H1 (cell line): Measurements from ENCODE around the gene STX4. TPM values are rescaled to one million over a fixed set of nuclear protein-coding genes. Genes with fewer than 3 reads are reported as not detected.
A peak's percentile ranks its signal among the peaks of the same experiment; 100 is the strongest.

Experiments used
- CTCF ChIA-PET: fragments of 300-600 bp; sonication (Branson Sonifier 250); formaldehyde crosslinking; loops from one replicate; lab custom pipeline; 2021; ENCODE audit not compliant: partially characterized antibody; lab: Charles Lee
- POLR2A ChIA-PET: fragments of 300-600 bp; sonication (Branson Sonifier 250); formaldehyde crosslinking; loops from one replicate; lab custom pipeline; 2021; ENCODE audit warnings: inconsistent platforms; ENCODE audit not compliant: partially characterized antibody; lab: Charles Lee
- DNase-seq, 2 experiments: peaks; one replicate each; pipeline versions ENCODE4 v3.0.0 to v3.0.0-alpha.2; 2010 to 2022; ENCODE audit warnings: low spot score in 2 of 2, low read depth in 1 of 2, mixed read lengths in 1 of 2
- FAIRE-seq: peaks from 2 replicates; lab custom pipeline; 2011; peaks lifted over from hg19 to GRCh38; lab: Jason Lieb, UNC
- H2AFZ ChIP-seq: 2 replicates; pipeline ENCODE4 v1.8.1; 2012; ENCODE audit warnings: low read length, inconsistent platforms
- H2AK5ac ChIP-seq: 2 replicates; pipeline ENCODE4 v1.6.1; 2013; ENCODE audit warnings: low read depth, low read length
- H2BK120ac ChIP-seq: replicated peaks from 2 replicates; pipeline ENCODE3; 2013; ENCODE audit warnings: low read depth, low read length, inconsistent platforms
- H2BK12ac ChIP-seq: 2 replicates; pipeline ENCODE4 v1.6.1; 2013; ENCODE audit warnings: low read depth, low read length
- H2BK15ac ChIP-seq: 2 replicates; pipeline ENCODE4 v1.6.1; 2013; ENCODE audit warnings: low read length
- H2BK20ac ChIP-seq: 2 replicates; pipeline ENCODE4 v1.6.1; 2013; ENCODE audit warnings: low read length
- H2BK5ac ChIP-seq: 2 replicates; pipeline ENCODE4 v1.6.1; 2013; ENCODE audit warnings: low read depth, low read length
- H3K14ac ChIP-seq: 2 replicates; pipeline ENCODE4 v1.6.1; 2013; ENCODE audit warnings: inconsistent platforms; ENCODE audit not compliant: insufficient read length
- H3K18ac ChIP-seq: 2 replicates; pipeline ENCODE4 v1.6.1; 2013; ENCODE audit warnings: low read length; ENCODE audit errors: extremely low read depth
- H3K23ac ChIP-seq: 2 replicates; pipeline ENCODE4 v1.6.1; 2013; ENCODE audit warnings: inconsistent platforms; ENCODE audit not compliant: insufficient read length
- H3K23me2 ChIP-seq: 2 replicates; pipeline ENCODE4 v1.6.1; 2013; ENCODE audit warnings: low read depth, low read length
- H3K27ac ChIP-seq: 2 replicates; pipeline ENCODE4 v1.6.1; 2011; ENCODE audit warnings: low read depth, low read length, inconsistent platforms
- H3K27me3 ChIP-seq, 4 experiments: replicated peaks in 1 of 4; 1 replicate in 1 of 4; 2 replicates in 3 of 4; pipeline versions ENCODE4 v1.6.1 to v1.8.1; 2011 to 2013; ENCODE audit warnings: low read length in 3 of 4, mild to moderate bottlenecking in 3 of 4, inconsistent platforms in 2 of 4, mixed read lengths in 2 of 4, moderate library complexity in 1 of 4; ENCODE audit not compliant: control insufficient read depth in 3 of 4, insufficient read depth in 3 of 4; ENCODE audit errors: extremely low read depth in 1 of 4
- H3K36me3 ChIP-seq, 4 experiments: 2 replicates each; pipeline versions ENCODE4 v1.6.1 to v1.8.1; 2011 to 2013; ENCODE audit warnings: mild to moderate bottlenecking in 4 of 4, low read length in 3 of 4, moderate library complexity in 2 of 4, control low read depth in 1 of 4, inconsistent platforms in 1 of 4; ENCODE audit not compliant: insufficient read depth in 4 of 4, control insufficient read depth in 2 of 4
- H3K4ac ChIP-seq: replicated peaks from 2 replicates; pipeline ENCODE3; 2013; ENCODE audit warnings: low read length, low read depth, mixed read lengths, inconsistent platforms; ENCODE audit not compliant: insufficient read length
- H3K4me1 ChIP-seq, 4 experiments: replicated peaks in 1 of 4; 1 replicate in 1 of 4; 2 replicates in 3 of 4; pipeline versions ENCODE4 v1.6.1 to v1.8.1; 2011 to 2013; ENCODE audit warnings: low read length in 3 of 4, inconsistent platforms in 2 of 4, mixed read lengths in 1 of 4; ENCODE audit not compliant: insufficient read depth in 4 of 4, control insufficient read depth in 3 of 4
- H3K4me2 ChIP-seq, 2 experiments: 2 replicates each; pipeline versions ENCODE4 v1.6.1 to v1.8.1; 2011 to 2013; ENCODE audit warnings: low read depth in 2 of 2, low read length in 2 of 2, control low read depth in 1 of 2, inconsistent platforms in 1 of 2, mild to moderate bottlenecking in 1 of 2; ENCODE audit not compliant: insufficient read depth in 1 of 2
- H3K4me3 ChIP-seq, 4 experiments: fragments of 200-600, 300-600 bp in 1 of 4; sonication (generic), shearing (Covaris generic), sonication (Bioruptor Twin) in 1 of 4; 2 replicates each; pipeline versions ENCODE4 v1.5.1 to v1.8.1; 2011 to 2016; ENCODE audit warnings: low read length in 4 of 4, low read depth in 3 of 4, control low read depth in 2 of 4, inconsistent platforms in 2 of 4, mild to moderate bottlenecking in 2 of 4, mixed read lengths in 1 of 4, moderate library complexity in 1 of 4; ENCODE audit not compliant: insufficient read depth in 2 of 4; ENCODE audit errors: extremely low read depth in 1 of 4
- H3K56ac ChIP-seq: replicated peaks from 2 replicates; pipeline ENCODE3; 2013; ENCODE audit warnings: low read depth, mild to moderate bottlenecking, mixed read lengths, low read length, inconsistent platforms; ENCODE audit not compliant: insufficient read length
- H3K79me1 ChIP-seq: 2 replicates; pipeline ENCODE4 v1.6.1; 2013; ENCODE audit warnings: low read depth, low read length, control low read depth
- H3K79me2 ChIP-seq, 2 experiments: 2 replicates each; pipeline versions ENCODE4 v1.6.1 to v1.8.1; 2012 to 2013; ENCODE audit warnings: low read length in 2 of 2, mild to moderate bottlenecking in 2 of 2, inconsistent platforms in 1 of 2; ENCODE audit not compliant: insufficient read depth in 2 of 2, control insufficient read depth in 1 of 2
- H3K9ac ChIP-seq, 4 experiments: replicated peaks in 1 of 4; 1 replicate in 1 of 4; 2 replicates in 3 of 4; pipeline versions ENCODE4 v1.6.1 to v1.8.1; 2011 to 2013; ENCODE audit warnings: low read depth in 3 of 4, low read length in 3 of 4, control low read depth in 2 of 4, mild to moderate bottlenecking in 2 of 4, moderate library complexity in 2 of 4, inconsistent platforms in 1 of 4; ENCODE audit errors: extremely low read depth in 1 of 4
- H3K9me3 ChIP-seq, 2 experiments: 2 replicates each; pipeline versions ENCODE4 v1.6.1 to v1.8.1; 2012 to 2013; ENCODE audit warnings: mild to moderate bottlenecking in 2 of 2, moderate library complexity in 2 of 2, control low read depth in 1 of 2, inconsistent platforms in 1 of 2, low read depth in 1 of 2, low read length in 1 of 2, mixed read lengths in 1 of 2; ENCODE audit not compliant: insufficient read depth in 2 of 2
- H4K20me1 ChIP-seq, 2 experiments: replicated peaks in 1 of 2; 2 replicates each; pipeline versions ENCODE3 to v1.8.1; 2011 to 2013; ENCODE audit warnings: inconsistent platforms in 2 of 2, low read length in 2 of 2, mild to moderate bottlenecking in 1 of 2; ENCODE audit not compliant: insufficient read depth in 2 of 2, control insufficient read depth in 1 of 2
- H4K5ac ChIP-seq: 2 replicates; pipeline ENCODE4 v1.6.1; 2013; ENCODE audit warnings: low read length, low read depth, mixed read lengths, inconsistent platforms; ENCODE audit not compliant: insufficient read length
- H4K8ac ChIP-seq: 2 replicates; pipeline ENCODE4 v1.8.0; 2013; ENCODE audit warnings: mild to moderate bottlenecking, moderate library complexity, low read length, inconsistent platforms; ENCODE audit not compliant: insufficient read depth; ENCODE audit errors: extremely low read depth
- H4K91ac ChIP-seq: replicated peaks from 2 replicates; pipeline ENCODE3; 2013; ENCODE audit warnings: low read length, mixed read lengths, inconsistent platforms; ENCODE audit not compliant: insufficient read length
- HDAC2 ChIP-seq, 2 experiments: fragments of 300-600 bp in 1 of 2; sonication (generic) in 1 of 2; IDR thresholded peaks; 2 replicates each; pipeline ENCODE4 v1.6.1; 2011 to 2012; ENCODE audit warnings: low read depth in 2 of 2, low read length in 2 of 2, mild to moderate bottlenecking in 2 of 2, moderate library complexity in 2 of 2, borderline replicate concordance in 1 of 2, inconsistent platforms in 1 of 2
- SIRT6 ChIP-seq: IDR thresholded peaks from one replicate; pipeline ENCODE4 v1.7.1; 2012; ENCODE audit warnings: low read length, inconsistent platforms
- TCF12 ChIP-seq: IDR thresholded peaks from 2 replicates; pipeline ENCODE4 v1.6.1; 2011; ENCODE audit warnings: low read depth, mild to moderate bottlenecking, low read length
- WGBS, 2 experiments: shearing (Covaris generic) in 1 of 2; methylation state at CpG; one replicate each; pipeline versions ENCODE4 v1.1.6 to v1.1.7; 2013 to 2015; ENCODE audit warnings: low lambda C conversion rate in 2 of 2, mixed read lengths in 2 of 2, inconsistent platforms in 1 of 2, low coverage in 1 of 2, missing lambda C conversion rate in 1 of 2; ENCODE audit not compliant: insufficient replicate concordance in 2 of 2, insufficient coverage in 1 of 2, insufficient read length in 1 of 2; ENCODE audit errors: extremely low coverage in 1 of 2, missing lambda C conversion rate in 1 of 2; 5-methylcytosine and 5-hydroxymethylcytosine counted together
- polyA plus RNA-seq, 7 experiments: library from polyadenylated mRNA; depleted of rRNA in 3 of 7; stranded (reverse) in 5 of 7; unstranded in 2 of 7; fragments of >200 nt in 5 of 7; fragments of 200-250 nt in 2 of 7; gene quantifications; 1 replicate in 5 of 7; 2 replicates in 1 of 7; 4 replicates in 1 of 7; pipeline versions ENCODE4 v1.2.1 to v1.2.3, GENCODE V29; 2011 to 2013; ENCODE audit warnings: missing spikeins in 2 of 7, mixed read lengths in 2 of 7
- total RNA-seq: library from RNA; stranded (reverse); fragmentation: NEBNext Ultra II Directional; extraction: Animal tissue kit (Norgen Biotek cat#: 25700); gene quantifications from 2 replicates; pipeline ENCODE4 v1.2.1, GENCODE V29; 2021
- TF ChIP-seq, protein P1 (sequence below): IDR thresholded peaks from 2 replicates; pipeline ENCODE4 v1.6.1; 2012; ENCODE audit warnings: low read length, inconsistent platforms

The STX4 gene
- total and polyA plus RNA-seq, 2 of the 8 experiments (the other 6 are each of a cell fraction or from before 2014, with no cell fraction given), result 25.8 to 32.3 TPM

DNA sequence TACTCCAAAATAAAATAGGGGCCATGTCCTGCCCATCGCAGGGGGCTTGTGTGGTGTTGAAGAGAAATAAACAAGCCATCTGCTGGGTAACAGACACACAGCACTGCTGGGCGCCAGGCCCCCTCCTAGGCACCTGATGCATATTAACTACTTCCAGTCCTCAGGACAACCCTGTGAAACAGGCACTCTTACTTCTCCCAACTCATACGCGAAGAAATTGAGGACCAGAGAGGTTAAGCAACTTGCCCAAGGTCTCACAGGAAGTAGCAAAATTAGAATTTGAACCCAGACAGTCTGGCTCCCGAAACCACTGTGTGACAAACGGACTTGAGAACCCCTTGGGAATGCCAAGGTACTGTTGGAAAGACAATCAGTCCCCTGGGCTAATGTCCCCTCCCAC lies 25.7 kb upstream of the STX4 start:
- H2BK20ac ChIP-seq, result no peak overlapping the region
- DNase-seq (no peak), FAIRE-seq (no peak)
- no peak overlapping the region for H3K18ac ChIP-seq
- no peak overlapping the region for H2BK5ac ChIP-seq
- no peak overlapping the region for H2BK12ac ChIP-seq
- H4K5ac ChIP-seq, result no peak overlapping the region
- ChIA-PET CTCF (interaction anchor here (1.4 to 3.9 kb wide), 3 partner anchors 22 to 94 kb away, joined by 5 to 21 read pairs (median 7); partner anchors contain the start of gene HSD3B7), POLR2A (interaction anchor here (1.0 kb wide), 1 partner anchor 17 kb away, joined by 3 read pairs; no protein-coding TSS in a partner anchor)
- no peaks in the 10 kb centered on the region for H3K36me3 ChIP-seq
- peaks cover 0 to 4% of the 10 kb centered on the region in 2 experiments for H4K20me1 ChIP-seq
- peak overlapping the region in 1 of 2 experiments; percentile 31; a peak in 1 of 4 replicates for H3K4me2 ChIP-seq
- no peak overlapping the region for H4K91ac ChIP-seq
- no peak overlapping the region for H3K14ac ChIP-seq
- no peak overlapping the region for H2AK5ac ChIP-seq
- H3K9ac ChIP-seq, result no peak overlapping the region
- H3K79me2 ChIP-seq, result peaks cover 0 to 4% of the 10 kb centered on the region in 2 experiments; a peak in 1 of 4 replicates
- H3K27me3 ChIP-seq, result no peaks in the 10 kb centered on the region; a peak in 2 of 7 replicates
- no peak overlapping the region for H3K23ac ChIP-seq
- peaks cover 4 to 18% (median 6%) of the 10 kb centered on the region in 4 experiments for H3K4me1 ChIP-seq
- H4K8ac ChIP-seq, result no peak overlapping the region
- no peak overlapping the region for H2AFZ ChIP-seq
- H3K4me3 ChIP-seq, result no peak overlapping the region
- H2BK120ac ChIP-seq, result no peak overlapping the region
- no peak overlapping the region for H3K56ac ChIP-seq
- H3K27ac ChIP-seq, result no peak overlapping the region
- peaks cover 1% of the 10 kb centered on the region; the same call in 1 of the 2 replicates for H3K23me2 ChIP-seq
- H2BK15ac ChIP-seq, result no peak overlapping the region
- no peaks in the 10 kb centered on the region for H3K9me3 ChIP-seq
- no peak overlapping the region for H3K4ac ChIP-seq
- H3K79me1 ChIP-seq, result 0 out of 2 replicates have a peak, but pooled peaks cover 6% of the 10 kb centered on the region
- WGBS, 2 experiments, result 79% methylated on average over 6 of the region's 6 CpGs; no CpG with 5 or more reads in 1 of the 2 experiments
- TF ChIP-seq TCF12 (no peak), HDAC2 (IDR thresholded peaks at IDR 0.05; ENCODE audit: borderline replicate concordance in 1 of 2, low read depth in 2 of 2, low read length in 2 of 2) (no peak), SIRT6 (no peak)
- TF ChIP-seq, protein P1, sequence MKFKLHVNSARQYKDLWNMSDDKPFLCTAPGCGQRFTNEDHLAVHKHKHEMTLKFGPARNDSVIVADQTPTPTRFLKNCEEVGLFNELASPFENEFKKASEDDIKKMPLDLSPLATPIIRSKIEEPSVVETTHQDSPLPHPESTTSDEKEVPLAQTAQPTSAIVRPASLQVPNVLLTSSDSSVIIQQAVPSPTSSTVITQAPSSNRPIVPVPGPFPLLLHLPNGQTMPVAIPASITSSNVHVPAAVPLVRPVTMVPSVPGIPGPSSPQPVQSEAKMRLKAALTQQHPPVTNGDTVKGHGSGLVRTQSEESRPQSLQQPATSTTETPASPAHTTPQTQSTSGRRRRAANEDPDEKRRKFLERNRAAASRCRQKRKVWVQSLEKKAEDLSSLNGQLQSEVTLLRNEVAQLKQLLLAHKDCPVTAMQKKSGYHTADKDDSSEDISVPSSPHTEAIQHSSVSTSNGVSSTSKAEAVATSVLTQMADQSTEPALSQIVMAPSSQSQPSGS, result no peak
